Measurements from ENCODE around the gene ZNF862. TPM values are rescaled to one million over a fixed set of nuclear protein-coding genes. Genes with fewer than 3 reads are reported as not detected.

ZNF862 gene
- total and polyA plus RNA-seq, 2 of the 13 experiments (the other 11 are each of a cell fraction or from before 2014, with no cell fraction given), result 0.89 to 2.0 TPM

- TF ChIP-seq CENPX (CRISPR knock-in tag; IDR thresholded peaks at IDR 0.05), result no peak
- no peak for TF ChIP-seq ELF4 (CRISPR knock-in tag; IDR thresholded peaks at IDR 0.05; ENCODE audit: borderline replicate concordance)
- TF ChIP-seq TAF1 (CRISPR knock-in tag; IDR thresholded peaks at IDR 0.05), result no peak
- TF ChIP-seq FOXM1 (CRISPR knock-in tag; IDR thresholded peaks at IDR 0.05), result no peak
- TF ChIP-seq NR2F1 (CRISPR knock-in tag; IDR thresholded peaks at IDR 0.05), result no peak
- no peak for TF ChIP-seq BCL6 (CRISPR knock-in tag; IDR thresholded peaks at IDR 0.05)
- TF ChIP-seq ZKSCAN1 (IDR thresholded peaks at IDR 0.05; ENCODE audit: low read length), result no peak
- TF ChIP-seq KLF16 (CRISPR knock-in tag; IDR thresholded peaks at IDR 0.05), result no peak
- no peak for TF ChIP-seq HDAC6 (IDR thresholded peaks at IDR 0.05; ENCODE audit: low read depth, low read length)
- TF ChIP-seq ZSCAN25 (CRISPR knock-in tag; IDR thresholded peaks at IDR 0.05), result no peak
- TF ChIP-seq SRSF1 (optimal IDR thresholded peaks at IDR 0.05; ENCODE audit: low read depth, low read length), result no peak
- no peak for TF ChIP-seq ZNF709 (CRISPR knock-in tag; IDR thresholded peaks at IDR 0.05)
- TF ChIP-seq NFRKB (IDR thresholded peaks at IDR 0.05), result no peak
These were observed 20.2 kb upstream of the ZNF862 start (continued) for GRCh38 chr7:149817836-149818535.

DNA sequence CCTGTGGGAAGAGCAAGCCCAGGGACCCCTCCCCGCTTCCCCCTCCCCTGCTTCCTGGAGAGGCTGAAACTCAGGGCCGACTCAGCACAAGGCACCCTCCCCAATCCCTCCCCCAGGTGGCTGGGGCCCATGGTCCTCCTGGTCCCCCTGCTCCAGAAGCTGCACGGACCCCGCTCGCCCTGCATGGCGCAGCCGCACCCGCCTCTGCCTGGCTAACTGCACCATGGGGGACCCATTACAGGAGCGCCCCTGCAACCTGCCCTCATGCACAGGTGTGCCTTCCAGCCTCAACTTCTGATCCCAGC, 19.7 kb upstream of the ZNF862 start:
- no peak overlapping the region for H3K9ac ChIP-seq (ENCODE audit: insufficient read depth, low read depth, low read length)

More for the DNA sequence above, 19.7 kb upstream of the ZNF862 start:
- Histone ChIP-seq H3K4me1 (ENCODE audit: insufficient read depth, low read length) (peaks cover 33% of the 10 kb centered on the region), H3K4me3 (replicated peaks in 1 of 3; ENCODE audit: insufficient read depth in 1 of 3, low read depth in 2 of 3, low read length in 3 of 3) (no peak overlapping the region), H3K9me3 (ENCODE audit: low read length) (no peaks in the 10 kb centered on the region), H4K20me1 (ENCODE audit: insufficient read depth, low read length) (no peaks in the 10 kb centered on the region), H3K27me3 (ENCODE audit: control insufficient read depth in 1 of 2, insufficient read depth in 2 of 2, low read length in 2 of 2) (peaks cover 3 to 4% of the 10 kb centered on the region in 2 experiments; a peak in 2 of 5 replicates), H2AFZ (ENCODE audit: low read length) (no peak overlapping the region), H3K79me2 (ENCODE audit: insufficient read depth, low read length) (no peaks in the 10 kb centered on the region), H3K27ac (ENCODE audit: extremely low read length, insufficient read depth, low read length) (no peak overlapping the region), H3K4me2 (ENCODE audit: low read depth, low read length) (no peak overlapping the region), H3K36me3 (replicated peaks in 1 of 2; ENCODE audit: control insufficient read depth in 1 of 2, insufficient read depth in 2 of 2, low read length in 2 of 2) (no peaks in the 10 kb centered on the region)
- ChIA-PET CTCF (ENCODE audit: low intra/inter-chr PET ratio, low total read pairs) (no interaction called here), POLR2A (no interaction called here)
- no peak for FAIRE-seq
- ATAC-seq, result no peak
- in situ Hi-C loops (cut with HindIII; ENCODE audit: extremely low pct_ligation_motif_present, low pct_unique_long_range_greater_than_20kb), result no loop called here
- 87% methylated on average over 3 of the region's 9 CpGs for WGBS (ENCODE audit: low lambda C conversion rate)
- BruUV-seq (replicated peaks), result no TSS peak
- intact Hi-C loops (cut with micrococcal nuclease; ENCODE audit: unreplicated experiment), result no loop called here
- no peak for DNase-seq (ENCODE audit: low spot score)
- TF ChIP-seq SMAD1 (CRISPR knock-in tag; IDR thresholded peaks at IDR 0.05; ENCODE audit: borderline replicate concordance, low read depth), result no peak
